Kidney tubule cell (primary cell): Measurements from ENCODE around the gene TMEM50A.
"Not testable (repeated sequence)": the region's sequence is repeated elsewhere in the genome, so short reads cannot be mapped to it uniquely, and the experiment has no call there.

Experiments used
- DNase-seq: peaks from one replicate; pipeline ENCODE4 v3.0.0-alpha.2; 2018; ENCODE audit warnings: low spot score

The TMEM50A gene

GRCh38 chr1:25387096-25387495, 49.0 kb downstream of the TMEM50A start:
- DNase-seq = not testable (repeated sequence)

GRCh38 chr1:25388691-25389090, 50.6 kb downstream of the TMEM50A start:
- DNase-seq = not testable (repeated sequence)

GRCh38 chr1:25389721-25390120, 51.6 kb downstream of the TMEM50A start:
- DNase-seq = not testable (repeated sequence)

- no peak for DNase-seq
These were observed 54.7 kb downstream of the TMEM50A start for GRCh38 chr1:25392841-25393240.

- not testable (repeated sequence) for DNase-seq
These were observed 59.4 kb downstream of the TMEM50A start for GRCh38 chr1:25397549-25397948.

- DNase-seq = not testable (repeated sequence)
These were observed 59.9 kb downstream of the TMEM50A start for GRCh38 chr1:25398079-25398478.

GRCh38 chr1:25402947-25403803, 65.0 kb downstream of the TMEM50A start:
- not testable (repeated sequence) for DNase-seq

- not testable (repeated sequence) for DNase-seq
These were observed 67.7 kb downstream of the TMEM50A start for GRCh38 chr1:25405731-25406305.

- DNase-seq = not testable (repeated sequence)
These were observed 71.7 kb downstream of the TMEM50A start for GRCh38 chr1:25409641-25410427.
